Stimulated activated memory B cell treated with anti-CD40 and anti-IgM and Interleukin-4, amounts not matched to agents 10 μg/mL and 1 μg/mL and 100 μg/mL, for 72 hours (primary cell): Measurements from ENCODE around the gene C1orf105.
"Not testable (repeated sequence)": the region's sequence is repeated elsewhere in the genome, so short reads cannot be mapped to it uniquely, and the experiment has no call there.

ENCODE experiments used
- ATAC-seq: fragments of 150-1000 bp; cut with Tn5 transposase; 2 replicates; pipeline ENCODE4 v1.10.0; 2021
- H3K27ac Mint-ChIP-seq: one replicate; pipeline ENCODE4 v1.8.0; 2022; ENCODE audit warnings: mild to moderate bottlenecking, mixed read lengths
- H3K27me3 Mint-ChIP-seq: one replicate; pipeline ENCODE4 v1.8.0; 2022; ENCODE audit warnings: mixed read lengths
- H3K36me3 Mint-ChIP-seq: one replicate; pipeline ENCODE4 v1.8.0; 2022; ENCODE audit warnings: mixed read lengths
- H3K4me1 Mint-ChIP-seq: one replicate; pipeline ENCODE4 v1.8.0; 2022; ENCODE audit warnings: mixed read lengths
- H3K4me3 Mint-ChIP-seq: one replicate; pipeline ENCODE4 v1.8.0; 2022; ENCODE audit warnings: mild to moderate bottlenecking, moderate library complexity, mixed read lengths
- H3K9me3 Mint-ChIP-seq: one replicate; pipeline ENCODE4 v1.8.0; 2022; ENCODE audit warnings: mixed read lengths

C1orf105 gene

GRCh38 chr1:172494166-172494565 lies 73.7 kb downstream of the C1orf105 start:
- no peaks in the 10 kb centered on the region for H3K36me3 Mint-ChIP-seq
- no peak overlapping the region for H3K27ac Mint-ChIP-seq
- H3K27me3 Mint-ChIP-seq: peaks cover 10% of the 10 kb centered on the region
- no peaks in the 10 kb centered on the region for H3K9me3 Mint-ChIP-seq
- no peak overlapping the region for H3K4me3 Mint-ChIP-seq
- ATAC-seq: no peak
- H3K4me1 Mint-ChIP-seq: no peaks in the 10 kb centered on the region

DNA sequence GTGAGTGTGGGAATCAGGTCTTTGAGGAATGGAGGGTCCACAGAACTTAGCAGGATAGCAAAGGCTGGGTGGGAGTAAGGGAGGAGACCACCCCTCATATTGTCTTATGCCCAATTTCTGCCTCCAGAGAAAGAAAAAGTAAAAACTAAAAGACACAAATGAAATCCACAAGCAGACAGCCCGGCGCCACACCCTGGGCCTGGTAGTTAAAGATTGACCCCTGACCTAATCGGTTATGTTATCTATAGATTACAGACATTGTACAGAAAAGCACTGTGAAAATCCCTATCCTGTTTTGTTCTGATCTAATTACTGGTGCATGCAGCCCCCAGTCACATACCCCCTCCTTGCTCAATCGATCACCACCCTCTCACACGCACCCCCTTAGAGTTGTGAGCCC lies 75.6 kb downstream of the C1orf105 start:
- not testable (repeated sequence) for H3K9me3 Mint-ChIP-seq, ATAC-seq, H3K4me1 Mint-ChIP-seq, H3K27me3 Mint-ChIP-seq, H3K4me3 Mint-ChIP-seq, H3K36me3 Mint-ChIP-seq, H3K27ac Mint-ChIP-seq

DNA sequence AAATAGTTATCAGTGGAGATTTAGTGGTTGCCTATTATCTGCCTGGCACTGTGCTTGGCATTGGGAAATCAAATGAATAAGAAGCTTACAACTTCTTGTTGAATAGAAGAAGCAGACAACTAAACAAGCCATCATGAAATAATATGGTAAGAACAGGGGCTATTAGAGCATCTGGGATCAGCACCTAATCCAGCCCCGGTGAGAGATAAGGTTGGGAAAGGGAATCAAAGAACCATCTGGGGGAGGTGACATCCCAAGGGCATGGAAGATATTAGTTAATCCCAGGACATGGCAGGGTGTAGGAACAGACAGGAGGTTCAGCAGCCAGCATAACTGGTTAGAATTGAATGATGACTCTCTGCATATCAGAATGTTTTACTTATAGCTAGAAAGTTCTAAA lies 76.2 kb downstream of the C1orf105 start:
- Mint-ChIP-seq H3K9me3 (no peaks in the 10 kb centered on the region), H3K36me3 (no peaks in the 10 kb centered on the region), H3K4me3 (no peak overlapping the region), H3K4me1 (no peaks in the 10 kb centered on the region), H3K27me3 (no peaks in the 10 kb centered on the region), H3K27ac (no peak overlapping the region)
- ATAC-seq: no peak

- ATAC-seq: no peak
- Mint-ChIP-seq H3K4me3 (no peak overlapping the region), H3K9me3 (no peaks in the 10 kb centered on the region), H3K4me1 (no peaks in the 10 kb centered on the region), H3K27me3 (no peaks in the 10 kb centered on the region), H3K27ac (no peak overlapping the region), H3K36me3 (no peaks in the 10 kb centered on the region)
Observed at GRCh38 chr1:172497230-172497629, 76.7 kb downstream of the C1orf105 start.

- Mint-ChIP-seq H3K4me1 (no peaks in the 10 kb centered on the region), H3K4me3 (no peak overlapping the region), H3K9me3 (no peaks in the 10 kb centered on the region), H3K36me3 (no peaks in the 10 kb centered on the region), H3K27ac (no peak overlapping the region), H3K27me3 (no peaks in the 10 kb centered on the region)
- no peak for ATAC-seq
Observed at GRCh38 chr1:172498857-172499256, 78.4 kb downstream of the C1orf105 start.

GRCh38 chr1:172499636-172500141 lies 79.2 kb downstream of the C1orf105 start:
- H3K9me3 Mint-ChIP-seq: no peaks in the 10 kb centered on the region
- H3K4me1 Mint-ChIP-seq: no peaks in the 10 kb centered on the region
- H3K27me3 Mint-ChIP-seq: no peaks in the 10 kb centered on the region
- no peak overlapping the region for H3K4me3 Mint-ChIP-seq
- H3K27ac Mint-ChIP-seq: no peak overlapping the region
- no peak for ATAC-seq
- H3K36me3 Mint-ChIP-seq: no peaks in the 10 kb centered on the region

DNA sequence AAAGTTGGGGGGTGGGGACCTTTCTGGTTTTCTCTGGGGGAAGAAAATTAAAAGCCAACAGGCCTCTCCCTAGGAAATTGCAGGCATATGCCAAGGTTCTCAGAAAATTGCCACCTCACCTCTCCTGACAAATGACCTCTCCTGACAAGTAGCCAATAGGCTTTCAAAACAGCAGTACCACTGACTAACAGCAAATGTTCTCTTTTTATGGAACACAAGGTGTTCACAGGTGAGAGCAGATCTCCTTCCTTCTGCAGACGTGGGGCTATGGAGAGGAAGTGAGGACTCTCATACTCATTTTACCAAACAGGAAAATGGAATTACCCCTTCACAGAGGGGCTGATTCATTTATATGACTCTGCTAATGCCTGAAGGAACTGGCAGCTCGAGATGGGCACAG lies 79.7 kb downstream of the C1orf105 start:
- no peaks in the 10 kb centered on the region for H3K4me1 Mint-ChIP-seq
- H3K27me3 Mint-ChIP-seq: no peaks in the 10 kb centered on the region
- H3K36me3 Mint-ChIP-seq: no peaks in the 10 kb centered on the region
- ATAC-seq: no peak
- no peak overlapping the region for H3K27ac Mint-ChIP-seq
- H3K4me3 Mint-ChIP-seq: no peak overlapping the region
- no peaks in the 10 kb centered on the region for H3K9me3 Mint-ChIP-seq

GRCh38 chr1:172507741-172508140 lies 87.3 kb downstream of the C1orf105 start:
- Mint-ChIP-seq H3K4me1 (no peaks in the 10 kb centered on the region), H3K9me3 (no peaks in the 10 kb centered on the region), H3K27me3 (no peaks in the 10 kb centered on the region), H3K27ac (no peak overlapping the region), H3K4me3 (no peak overlapping the region), H3K36me3 (no peaks in the 10 kb centered on the region)
- no peak for ATAC-seq

GRCh38 chr1:172510479-172510878 lies 90.0 kb downstream of the C1orf105 start:
- H3K27ac Mint-ChIP-seq: no peak overlapping the region
- H3K4me3 Mint-ChIP-seq: no peak overlapping the region
- H3K27me3 Mint-ChIP-seq: no peaks in the 10 kb centered on the region
- no peak for ATAC-seq
- H3K36me3 Mint-ChIP-seq: no peaks in the 10 kb centered on the region
- no peaks in the 10 kb centered on the region for H3K4me1 Mint-ChIP-seq
- H3K9me3 Mint-ChIP-seq: no peaks in the 10 kb centered on the region

- Mint-ChIP-seq H3K27ac (no peak overlapping the region), H3K4me3 (no peak overlapping the region), H3K36me3 (no peaks in the 10 kb centered on the region), H3K4me1 (no peaks in the 10 kb centered on the region), H3K9me3 (no peaks in the 10 kb centered on the region), H3K27me3 (no peaks in the 10 kb centered on the region)
- no peak for ATAC-seq
Observed at GRCh38 chr1:172512591-172512990, 92.1 kb downstream of the C1orf105 start.

DNA sequence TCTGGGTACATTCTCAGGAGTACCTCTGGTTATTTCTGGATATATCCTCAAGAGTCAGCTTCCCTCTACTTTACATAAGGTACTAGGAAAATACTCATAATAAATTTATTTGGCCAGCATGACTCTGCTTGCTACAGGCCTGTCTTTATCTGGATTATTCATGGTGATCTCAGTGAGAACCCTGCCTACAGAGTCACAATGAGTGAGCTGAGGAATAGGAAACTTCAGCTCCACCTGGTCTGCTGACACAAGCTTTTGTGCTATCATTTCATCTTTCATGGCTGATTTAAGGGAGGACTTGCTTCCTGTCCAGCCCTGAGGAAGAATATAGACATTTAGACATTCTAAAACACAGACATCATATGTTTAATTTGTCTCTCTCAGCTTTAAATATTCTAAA lies 93.0 kb downstream of the C1orf105 start:
- no peak overlapping the region for H3K27ac Mint-ChIP-seq
- no peak for ATAC-seq
- H3K36me3 Mint-ChIP-seq: no peaks in the 10 kb centered on the region
- H3K4me3 Mint-ChIP-seq: no peak overlapping the region
- no peaks in the 10 kb centered on the region for H3K27me3 Mint-ChIP-seq
- no peaks in the 10 kb centered on the region for H3K4me1 Mint-ChIP-seq
- H3K9me3 Mint-ChIP-seq: no peaks in the 10 kb centered on the region

- no peaks in the 10 kb centered on the region for H3K36me3 Mint-ChIP-seq
- H3K9me3 Mint-ChIP-seq: no peaks in the 10 kb centered on the region
- no peak overlapping the region for H3K4me3 Mint-ChIP-seq
- H3K27me3 Mint-ChIP-seq: no peaks in the 10 kb centered on the region
- no peak overlapping the region for H3K27ac Mint-ChIP-seq
- H3K4me1 Mint-ChIP-seq: no peaks in the 10 kb centered on the region
- ATAC-seq: no peak
Observed at GRCh38 chr1:172514108-172514507, 93.6 kb downstream of the C1orf105 start.

GRCh38 chr1:172515436-172515835 lies 95.0 kb downstream of the C1orf105 start:
- no peak for ATAC-seq
- Mint-ChIP-seq H3K9me3 (no peaks in the 10 kb centered on the region), H3K4me3 (no peak overlapping the region), H3K27ac (no peak overlapping the region), H3K27me3 (no peaks in the 10 kb centered on the region), H3K36me3 (no peaks in the 10 kb centered on the region), H3K4me1 (no peaks in the 10 kb centered on the region)

DNA sequence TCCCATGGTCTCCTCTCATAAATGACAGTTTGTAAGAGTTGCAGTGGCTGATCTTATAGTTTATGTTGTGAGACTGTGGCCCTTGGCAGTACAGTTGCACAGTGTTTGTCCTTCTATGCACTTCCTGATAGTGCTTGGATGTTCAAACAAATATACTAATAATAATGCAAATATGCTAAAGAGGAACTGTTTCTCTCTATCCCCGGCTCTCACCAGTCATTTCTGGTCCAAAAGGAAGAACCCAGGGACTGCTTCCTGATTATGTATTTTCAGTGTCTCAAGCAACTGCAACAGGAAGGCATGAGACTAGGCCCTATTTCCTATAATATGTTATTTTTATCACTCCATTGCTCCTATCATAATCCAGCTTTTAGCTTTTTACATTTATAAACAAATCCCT lies 95.4 kb downstream of the C1orf105 start:
- Mint-ChIP-seq H3K4me1 (no peaks in the 10 kb centered on the region), H3K27ac (no peak overlapping the region), H3K9me3 (no peaks in the 10 kb centered on the region), H3K36me3 (no peaks in the 10 kb centered on the region), H3K27me3 (no peaks in the 10 kb centered on the region), H3K4me3 (no peak overlapping the region)
- no peak for ATAC-seq

- H3K9me3 Mint-ChIP-seq: no peaks in the 10 kb centered on the region
- H3K27me3 Mint-ChIP-seq: no peaks in the 10 kb centered on the region
- H3K36me3 Mint-ChIP-seq: no peaks in the 10 kb centered on the region
- no peaks in the 10 kb centered on the region for H3K4me1 Mint-ChIP-seq
- H3K27ac Mint-ChIP-seq: no peak overlapping the region
- no peak overlapping the region for H3K4me3 Mint-ChIP-seq
- no peak for ATAC-seq
Observed at GRCh38 chr1:172517081-172517480, 96.6 kb downstream of the C1orf105 start.

- Mint-ChIP-seq H3K27ac (no peak overlapping the region), H3K4me3 (no peak overlapping the region), H3K4me1 (no peaks in the 10 kb centered on the region), H3K9me3 (no peaks in the 10 kb centered on the region), H3K27me3 (no peaks in the 10 kb centered on the region), H3K36me3 (no peaks in the 10 kb centered on the region)
- no peak for ATAC-seq
Observed at GRCh38 chr1:172517545-172517944, 97.1 kb downstream of the C1orf105 start.
